HUES6 (cell line): ENCODE results near the gene ARFRP1.

Source experiments
- H3K27ac ChIP-seq: 2 replicates; pipeline ENCODE4 v1.7.0; 2013; ENCODE audit warnings: low read depth, mild to moderate bottlenecking, low read length, inconsistent platforms
- H3K27me3 ChIP-seq: 2 replicates; pipeline ENCODE4 v1.6.1; 2013; ENCODE audit warnings: low read length; ENCODE audit not compliant: control insufficient read depth, insufficient read depth
- H3K36me3 ChIP-seq: 2 replicates; pipeline ENCODE4 v1.6.1; 2013; ENCODE audit warnings: low read length; ENCODE audit not compliant: control insufficient read depth, insufficient read depth
- H3K4me1 ChIP-seq: 2 replicates; pipeline ENCODE4 v1.6.1; 2013; ENCODE audit warnings: low read length; ENCODE audit not compliant: control insufficient read depth, insufficient read depth
- H3K4me3 ChIP-seq: 2 replicates; pipeline ENCODE4 v1.5.1; 2013; ENCODE audit warnings: low read depth, low read length
- H3K9ac ChIP-seq: one replicate; pipeline ENCODE4 v1.6.1; 2013; ENCODE audit warnings: mild to moderate bottlenecking, low read length
- H3K9me3 ChIP-seq: 2 replicates; pipeline ENCODE4 v1.6.1; 2013; ENCODE audit warnings: low read depth, low read length; ENCODE audit not compliant: control insufficient read depth, insufficient read depth

Gene ARFRP1

DNA sequence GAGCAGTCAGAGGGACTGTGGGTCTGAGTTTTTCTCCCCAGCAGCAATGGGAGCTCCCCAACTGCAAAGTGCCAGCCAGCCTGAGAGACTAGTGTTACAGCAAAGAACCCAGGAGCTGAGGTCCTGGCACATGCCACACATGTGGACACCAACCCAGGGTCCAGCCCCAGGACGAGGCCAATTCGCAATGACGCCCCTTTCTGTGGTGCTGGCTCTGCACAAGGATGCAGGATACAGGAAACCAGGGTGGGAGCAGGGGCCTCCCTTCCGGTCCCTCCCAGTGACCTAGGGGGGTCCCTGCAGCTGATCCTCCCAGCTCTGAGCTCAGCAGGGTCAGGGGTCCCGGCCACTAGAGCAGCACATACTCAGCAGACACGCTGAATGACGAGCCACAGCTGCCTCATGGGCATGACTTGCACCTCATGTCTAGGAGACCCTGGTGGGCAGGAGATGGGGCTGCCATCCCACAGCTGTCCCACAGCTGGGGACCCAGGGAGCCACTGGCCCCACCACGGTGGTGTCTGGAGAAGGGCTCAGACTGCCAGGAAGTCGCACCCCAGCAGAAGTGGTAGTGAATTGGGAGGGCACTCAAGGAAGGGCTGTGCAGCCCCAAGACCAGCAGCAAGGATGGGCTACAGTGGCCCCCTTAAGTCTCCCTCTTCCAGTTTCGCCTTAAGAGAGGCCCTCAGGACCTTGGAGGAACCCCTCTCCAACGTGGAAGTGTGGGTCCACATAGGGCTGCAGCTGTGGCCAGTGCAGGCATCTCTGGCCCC, 3.6 kb downstream of the ARFRP1 start:
- no peak overlapping the region for H3K27ac ChIP-seq
- H3K27me3 ChIP-seq: no peaks in the 10 kb centered on the region
- H3K36me3 ChIP-seq: peaks cover 34% of the 10 kb centered on the region
- no peak overlapping the region for H3K4me3 ChIP-seq
- H3K9ac ChIP-seq: no peak overlapping the region
- no peaks in the 10 kb centered on the region for H3K9me3 ChIP-seq
- H3K4me1 ChIP-seq: peaks cover 17% of the 10 kb centered on the region

DNA sequence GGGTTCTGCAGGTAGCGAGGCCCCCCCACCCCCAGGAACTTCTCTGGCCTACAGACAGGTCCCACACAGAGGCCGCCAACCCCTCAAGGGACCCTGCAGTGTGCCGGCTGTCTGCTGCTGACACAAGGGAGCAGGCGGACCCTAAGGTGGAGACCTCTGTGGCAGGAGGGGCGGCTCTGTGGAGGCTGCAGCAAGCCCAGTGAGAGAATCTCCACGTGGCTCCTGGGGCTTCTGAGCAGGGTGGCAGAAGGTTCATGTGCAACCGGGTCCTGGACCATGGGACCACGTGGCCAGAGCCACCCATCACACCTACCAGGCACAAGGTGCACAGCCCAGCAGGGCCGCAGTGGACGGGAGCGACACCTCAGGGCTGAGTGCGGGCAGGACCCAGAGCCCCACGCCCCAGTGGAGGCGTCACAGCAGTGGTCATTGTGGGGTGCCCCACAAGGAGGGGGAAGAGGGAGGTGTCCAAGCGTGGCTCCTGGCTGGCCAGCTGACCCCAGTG, 4.3 kb downstream of the ARFRP1 start:
- Histone ChIP-seq H3K36me3 (peaks cover 30% of the 10 kb centered on the region), H3K27me3 (no peaks in the 10 kb centered on the region), H3K4me3 (no peak overlapping the region), H3K9ac (no peak overlapping the region), H3K9me3 (no peaks in the 10 kb centered on the region), H3K4me1 (peaks cover 19% of the 10 kb centered on the region), H3K27ac (no peak overlapping the region)

DNA sequence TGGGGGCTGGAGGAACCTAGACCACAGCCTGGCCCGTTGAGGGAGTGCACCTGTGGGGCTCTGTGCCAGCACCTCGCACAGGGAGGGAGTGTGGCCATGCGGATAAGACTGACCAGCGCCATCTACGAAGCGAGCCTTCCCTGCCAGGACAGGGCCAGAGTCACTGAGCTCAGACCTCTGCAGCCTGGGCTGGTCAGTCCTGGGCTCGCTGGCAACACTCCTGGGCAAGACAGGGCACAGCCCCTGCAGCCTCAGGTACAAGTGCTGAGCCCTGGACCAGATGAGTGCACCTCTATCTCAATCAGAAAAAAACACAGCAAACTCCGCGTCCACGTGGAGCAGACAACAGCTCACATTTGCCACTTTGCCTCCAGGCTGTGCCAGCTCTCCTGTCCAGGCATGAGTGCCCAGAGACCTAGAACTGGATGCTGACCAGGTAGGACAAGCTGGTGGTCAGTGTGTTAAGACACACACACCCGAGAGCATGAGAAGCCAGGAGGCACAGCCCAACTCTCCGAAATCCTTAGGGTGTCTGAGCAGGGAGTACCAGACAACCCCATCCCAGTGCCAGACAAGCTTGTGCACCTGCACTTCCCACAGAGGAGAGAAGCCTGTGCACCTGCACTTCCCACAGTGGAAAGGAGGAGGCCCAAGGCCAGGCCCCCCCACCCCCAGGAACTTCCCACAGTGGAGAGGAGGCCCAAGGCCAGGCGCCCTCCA, 4.9 kb downstream of the ARFRP1 start:
- peaks cover 30% of the 10 kb centered on the region for H3K36me3 ChIP-seq
- H3K27ac ChIP-seq: no peak overlapping the region
- no peak overlapping the region for H3K9ac ChIP-seq
- H3K4me3 ChIP-seq: no peak overlapping the region
- H3K9me3 ChIP-seq: no peaks in the 10 kb centered on the region
- no peaks in the 10 kb centered on the region for H3K27me3 ChIP-seq
- peaks cover 19% of the 10 kb centered on the region for H3K4me1 ChIP-seq

DNA sequence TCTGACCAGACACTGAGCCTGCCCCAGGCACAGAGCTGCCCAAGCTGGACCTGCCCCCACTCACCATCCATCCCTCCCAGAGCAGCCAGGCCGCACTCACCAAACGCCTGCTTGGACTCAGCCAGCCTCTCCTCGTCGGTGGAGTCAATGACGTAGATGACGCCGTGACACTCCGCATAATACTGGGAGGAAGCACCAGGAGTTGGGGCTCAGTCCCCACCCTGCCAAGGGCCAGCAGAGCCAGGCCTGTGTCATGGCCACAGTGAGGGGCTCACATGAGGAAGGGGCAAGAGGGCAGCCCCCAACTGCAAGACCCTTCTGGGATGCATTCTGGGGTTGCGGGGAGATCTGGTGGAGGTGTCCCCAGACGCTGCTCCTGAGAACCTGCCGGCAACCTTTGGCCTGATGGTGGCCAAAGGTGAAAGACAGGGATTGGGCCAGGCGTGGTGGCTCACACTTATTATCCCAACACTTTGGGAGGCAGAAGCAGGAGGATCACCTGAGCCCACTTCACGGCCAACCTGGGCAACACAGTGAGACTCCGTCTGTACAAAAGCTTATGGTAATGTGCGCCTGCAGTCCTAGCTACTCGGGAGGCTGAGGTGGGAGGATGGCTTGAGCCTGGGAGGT, 5.6 kb downstream of the ARFRP1 start:
- Histone ChIP-seq H3K27ac (no peak overlapping the region), H3K9ac (no peak overlapping the region), H3K4me1 (peaks cover 25% of the 10 kb centered on the region), H3K27me3 (no peaks in the 10 kb centered on the region), H3K4me3 (no peak overlapping the region), H3K36me3 (peaks cover 30% of the 10 kb centered on the region), H3K9me3 (no peaks in the 10 kb centered on the region)

DNA sequence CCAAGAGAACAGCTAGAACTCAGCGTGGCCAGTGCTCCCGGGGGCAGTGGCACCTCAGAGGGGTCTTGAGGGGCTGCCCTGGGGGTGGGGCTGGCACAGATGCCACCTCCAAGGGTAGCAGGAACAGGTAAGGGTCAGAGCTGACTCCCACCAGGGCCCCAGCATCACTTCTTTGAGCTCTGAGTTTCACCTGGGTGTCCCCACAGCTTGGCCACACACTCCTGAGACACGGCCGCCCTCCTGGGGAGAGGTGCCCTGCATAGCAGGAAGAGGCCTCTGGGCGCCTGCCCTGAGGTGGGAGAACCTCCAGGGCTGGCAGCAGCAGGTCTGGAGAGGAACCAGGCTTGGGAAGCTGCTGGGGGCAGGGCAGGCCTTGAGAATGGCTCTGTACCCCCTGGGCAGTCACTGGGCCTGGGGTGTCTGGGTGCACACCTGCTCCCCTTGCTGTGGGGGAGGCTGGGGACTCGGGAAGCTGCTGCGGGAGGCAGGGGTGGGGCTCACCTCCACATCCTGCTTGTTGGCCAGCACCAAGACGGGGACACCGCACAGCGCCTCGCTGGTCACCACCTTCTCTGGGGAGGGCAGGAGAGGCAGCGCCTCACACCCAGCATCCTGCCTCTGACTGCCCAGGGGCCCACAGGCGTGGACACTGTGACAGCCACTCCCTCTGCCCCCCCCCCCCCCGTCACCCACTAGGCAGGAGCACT, 6.3 kb downstream of the ARFRP1 start:
- no peak overlapping the region for H3K9ac ChIP-seq
- H3K27me3 ChIP-seq: no peaks in the 10 kb centered on the region
- peaks cover 29% of the 10 kb centered on the region for H3K36me3 ChIP-seq
- no peak overlapping the region for H3K4me3 ChIP-seq
- H3K9me3 ChIP-seq: no peaks in the 10 kb centered on the region
- peaks cover 30% of the 10 kb centered on the region for H3K4me1 ChIP-seq
- H3K27ac ChIP-seq: no peak overlapping the region

DNA sequence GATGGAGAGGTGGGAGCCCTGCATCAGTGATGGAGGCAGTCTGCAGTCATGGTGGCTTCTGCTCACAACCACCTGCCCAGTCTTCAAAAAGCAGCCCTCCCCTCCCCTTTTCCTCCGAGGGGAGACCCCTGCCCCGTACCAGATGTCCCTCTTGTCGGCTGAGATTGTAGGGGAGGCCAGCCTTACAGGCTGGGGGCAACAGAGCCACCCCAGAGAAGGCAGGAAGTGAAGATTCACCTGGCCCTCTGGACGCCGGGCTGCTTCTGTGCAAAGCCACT, 6.8 kb downstream of the ARFRP1 start:
- Histone ChIP-seq H3K9ac (no peak overlapping the region), H3K36me3 (peaks cover 24% of the 10 kb centered on the region), H3K4me3 (no peak overlapping the region), H3K9me3 (no peaks in the 10 kb centered on the region), H3K27me3 (no peaks in the 10 kb centered on the region), H3K4me1 (peaks cover 30% of the 10 kb centered on the region), H3K27ac (no peak overlapping the region)

DNA sequence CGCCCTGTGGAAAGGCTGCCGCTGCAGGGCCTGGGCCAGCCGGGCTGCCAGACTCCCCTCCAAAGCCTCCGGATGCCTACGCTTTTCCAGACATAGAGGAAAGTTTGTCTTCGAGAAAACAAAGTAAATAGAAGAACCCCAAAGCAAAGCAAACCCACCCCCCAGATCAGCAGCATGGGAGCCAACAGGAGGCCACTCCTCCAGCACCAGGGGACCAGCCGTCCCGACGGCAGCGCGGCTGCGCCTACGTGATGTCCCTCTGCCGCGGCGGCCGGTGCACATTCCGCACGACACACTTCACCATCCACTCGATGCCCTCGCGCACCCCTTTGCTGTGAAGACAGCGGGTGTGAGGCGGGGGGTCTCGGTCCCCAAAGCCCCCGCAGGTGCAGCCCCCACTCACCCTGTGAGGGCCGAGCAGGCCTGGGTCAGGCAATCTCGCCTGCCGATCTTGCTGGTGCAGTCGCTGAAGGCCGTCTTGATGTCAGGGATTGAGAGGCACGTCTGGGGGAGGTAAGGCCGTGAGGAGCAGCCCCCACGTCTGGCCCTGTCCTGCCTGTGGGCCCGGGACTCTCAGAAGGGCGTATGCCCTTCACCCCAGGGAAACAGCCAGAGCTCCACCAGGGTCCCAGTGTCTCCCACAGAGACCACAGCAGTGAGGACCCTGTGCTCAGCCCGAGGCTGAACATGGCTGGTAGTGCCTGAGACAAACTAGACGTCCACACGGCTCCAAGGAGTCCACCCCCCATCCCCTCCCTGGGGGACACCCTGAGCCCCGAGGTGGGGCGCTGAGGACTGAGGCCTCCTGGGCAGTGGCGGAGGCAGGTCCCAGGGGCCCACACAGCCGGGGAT, 7.4 kb downstream of the ARFRP1 start:
- no peak overlapping the region for H3K27ac ChIP-seq
- no peak overlapping the region for H3K4me3 ChIP-seq
- no peaks in the 10 kb centered on the region for H3K9me3 ChIP-seq
- H3K36me3 ChIP-seq: peaks cover 18% of the 10 kb centered on the region
- H3K27me3 ChIP-seq: no peaks in the 10 kb centered on the region
- no peak overlapping the region for H3K9ac ChIP-seq
- peaks cover 32% of the 10 kb centered on the region for H3K4me1 ChIP-seq

DNA sequence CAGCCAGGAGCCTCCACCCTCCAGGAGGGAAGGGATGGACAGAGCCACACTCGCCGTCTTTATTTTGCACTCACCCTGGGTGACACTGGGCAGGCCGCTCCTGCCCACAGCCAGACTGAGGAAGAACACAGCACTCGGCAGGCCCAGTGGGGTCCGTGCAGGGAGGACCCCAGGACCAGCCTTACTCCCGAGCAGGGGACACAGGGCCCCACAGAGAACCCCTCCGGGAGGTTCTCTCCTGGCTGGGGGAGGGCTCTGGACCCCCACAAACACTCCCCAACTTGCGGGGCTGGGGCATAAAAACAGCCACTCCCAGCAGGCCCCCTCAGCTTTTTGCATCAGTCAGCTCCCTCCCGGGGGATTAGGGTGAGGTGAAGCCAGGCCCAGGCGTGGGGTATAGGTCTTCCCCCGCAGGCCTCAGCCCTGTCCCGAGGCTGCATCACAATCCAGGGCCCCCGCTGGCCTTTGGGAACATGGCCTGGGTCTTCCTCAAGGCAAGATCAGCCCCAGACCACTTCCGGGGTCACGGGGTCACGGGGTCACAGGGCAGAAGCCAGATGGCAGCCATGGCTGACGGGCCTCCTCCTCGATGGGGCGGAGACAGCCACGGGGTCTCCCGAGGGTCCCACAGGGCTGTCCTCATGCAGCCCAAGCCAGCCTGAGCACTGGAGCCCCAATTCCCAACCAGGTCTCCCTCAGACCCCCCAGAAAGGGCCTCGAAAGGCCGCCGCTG, 8.1 kb downstream of the ARFRP1 start:
- no peak overlapping the region for H3K4me3 ChIP-seq
- peak overlapping the region; percentile 25 for H3K9ac ChIP-seq
- H3K27me3 ChIP-seq: no peaks in the 10 kb centered on the region
- H3K9me3 ChIP-seq: no peaks in the 10 kb centered on the region
- peaks cover 10% of the 10 kb centered on the region for H3K36me3 ChIP-seq
- peaks cover 32% of the 10 kb centered on the region for H3K4me1 ChIP-seq
- 0 out of 2 replicates have a peak overlapping the region, but pooled peaks have one; percentile 57 for H3K27ac ChIP-seq

DNA sequence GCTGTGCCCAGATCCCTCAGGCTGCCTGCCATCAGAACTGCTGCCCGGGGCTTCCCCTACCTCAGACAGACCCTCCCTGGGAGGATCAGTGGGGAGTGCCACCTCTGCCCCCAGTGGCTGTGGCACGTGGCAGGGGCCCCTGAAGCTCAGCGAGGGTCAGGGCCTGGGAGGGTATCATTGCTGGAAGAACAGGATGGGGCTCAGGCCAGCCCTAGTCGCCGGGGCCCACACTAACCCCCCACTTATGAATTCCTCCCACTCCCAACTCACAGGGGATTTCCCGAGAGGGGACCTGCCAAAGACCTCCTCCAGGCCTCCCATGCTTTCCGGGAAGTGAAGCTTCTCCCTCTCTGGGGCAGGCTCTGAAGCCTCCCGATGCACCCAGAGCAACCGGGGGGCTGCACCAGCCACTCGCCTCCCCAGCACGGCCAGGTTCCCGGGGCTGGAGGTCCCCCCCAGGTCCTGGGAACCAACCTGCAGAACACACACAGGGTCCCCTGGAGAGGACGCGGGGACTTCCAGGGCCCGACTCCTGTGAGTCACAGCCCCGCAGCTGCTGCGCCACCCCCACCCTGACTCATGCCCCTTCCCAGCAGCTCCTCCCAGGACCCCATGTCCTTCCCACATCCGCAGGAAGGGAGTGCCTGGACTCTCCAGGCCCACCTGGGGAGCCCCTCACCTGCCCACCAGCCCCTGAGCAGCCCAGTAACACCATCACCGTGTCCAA, 8.9 kb downstream of the ARFRP1 start:
- no peaks in the 10 kb centered on the region for H3K9me3 ChIP-seq
- H3K4me3 ChIP-seq: no peak overlapping the region
- H3K4me1 ChIP-seq: peaks cover 32% of the 10 kb centered on the region
- H3K36me3 ChIP-seq: peaks cover 7% of the 10 kb centered on the region; the same call in 1 of the 2 replicates
- peak overlapping the region; percentile 68; the same call in 1 of the 2 replicates for H3K27ac ChIP-seq
- H3K9ac ChIP-seq: peak overlapping the region; percentile 25
- no peaks in the 10 kb centered on the region for H3K27me3 ChIP-seq
